Stimulated activated naive CD4-positive, alpha-beta T cell treated with Interleukin-2 at 50 U/mL for 16 hours (primary cell): Measurements from ENCODE around the gene CCT8.

Experiments
- DNase-seq: peaks from one replicate; lab custom pipeline; 2025; lab: John Stamatoyannopoulos, UW

Gene CCT8

GRCh38 chr21:29073222-29074006, at the start of gene CCT8:
Gene CCT8, minus strand, starts transcription at chr21:29073648. Its CDS starts 58 bp downstream, at chr21:29073590.
- DNase-seq = peak; percentile 99

DNA sequence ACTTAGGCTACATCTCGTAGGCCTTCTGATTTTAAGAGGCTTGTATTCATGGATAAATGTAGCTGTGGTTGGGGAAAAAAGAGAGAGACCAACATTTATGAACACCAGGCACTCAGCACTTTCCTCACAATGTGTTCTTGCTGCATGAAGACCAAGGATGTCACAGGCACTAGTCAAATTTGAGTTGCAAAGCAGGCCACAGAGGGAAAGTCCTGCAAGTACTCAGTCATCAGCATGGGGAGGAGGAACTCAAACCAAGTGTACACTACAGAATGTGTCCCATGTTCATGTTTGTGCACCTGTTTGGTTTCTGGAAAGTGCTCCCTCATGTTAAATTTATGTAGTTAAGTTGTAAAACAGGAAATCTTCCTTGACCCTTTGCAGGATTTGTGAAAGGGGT, 48.3 kb upstream of the CCT8 start:
- DNase-seq = no peak

- DNase-seq = no peak
Observed at GRCh38 chr21:29117372-29117955, 44.0 kb upstream of the CCT8 start.

DNA sequence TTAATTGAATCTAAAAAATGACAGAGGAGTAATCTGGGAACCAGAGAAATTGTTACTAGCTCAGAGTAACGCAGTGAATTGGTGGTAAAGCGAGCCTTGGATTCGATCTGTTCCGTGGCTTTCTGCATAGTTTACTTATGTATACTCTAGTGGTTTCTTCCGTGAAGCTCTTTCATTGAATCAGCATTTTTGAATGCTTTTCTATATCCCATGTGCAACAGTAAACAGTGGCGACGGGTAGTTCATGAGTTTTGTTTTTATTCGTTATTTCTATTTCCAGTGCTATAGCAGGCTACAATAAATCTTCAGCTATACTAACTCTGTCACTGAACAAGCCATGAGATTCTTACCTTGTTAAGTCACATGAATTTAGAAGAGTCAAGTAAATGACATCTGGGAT, 42.5 kb upstream of the CCT8 start:
- DNase-seq = no peak

DNA sequence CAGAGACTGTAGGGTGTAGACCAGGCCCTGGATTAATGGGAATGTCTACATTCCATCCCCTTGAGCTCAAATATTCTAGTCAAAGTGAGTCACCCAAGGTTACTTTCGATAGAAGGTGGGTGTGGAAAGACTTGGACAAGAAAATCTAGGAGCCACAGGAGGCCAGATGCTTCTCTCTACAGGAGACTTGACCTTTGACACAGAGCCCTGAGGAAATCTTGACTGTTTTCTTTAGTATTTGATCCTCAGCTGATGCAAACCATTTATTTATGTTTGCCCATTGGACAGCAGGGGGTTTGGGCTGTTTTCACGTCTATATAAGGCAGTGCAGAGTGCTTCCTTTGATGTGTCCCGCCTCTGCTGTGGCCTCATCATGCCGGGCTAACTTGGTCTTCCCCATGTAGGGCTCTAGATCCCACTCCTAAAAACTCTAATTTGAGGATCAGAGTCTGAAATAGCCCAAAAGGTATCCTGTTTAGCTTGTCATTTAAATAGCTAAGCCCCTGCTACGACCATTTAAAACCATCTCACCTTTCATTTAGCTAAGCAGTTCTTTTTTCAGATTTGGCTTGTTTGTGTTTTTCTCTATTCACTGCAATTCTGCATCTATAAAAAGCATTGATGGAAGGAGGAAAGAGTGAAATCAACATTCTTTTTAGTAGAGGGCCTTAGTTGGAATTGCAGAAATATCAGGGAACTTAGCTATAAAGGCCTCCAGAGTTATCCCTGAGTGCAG, 41.5 kb upstream of the CCT8 start:
- no peak for DNase-seq

GRCh38 chr21:29105218-29105617, 31.8 kb upstream of the CCT8 start:
- DNase-seq = no peak

DNA sequence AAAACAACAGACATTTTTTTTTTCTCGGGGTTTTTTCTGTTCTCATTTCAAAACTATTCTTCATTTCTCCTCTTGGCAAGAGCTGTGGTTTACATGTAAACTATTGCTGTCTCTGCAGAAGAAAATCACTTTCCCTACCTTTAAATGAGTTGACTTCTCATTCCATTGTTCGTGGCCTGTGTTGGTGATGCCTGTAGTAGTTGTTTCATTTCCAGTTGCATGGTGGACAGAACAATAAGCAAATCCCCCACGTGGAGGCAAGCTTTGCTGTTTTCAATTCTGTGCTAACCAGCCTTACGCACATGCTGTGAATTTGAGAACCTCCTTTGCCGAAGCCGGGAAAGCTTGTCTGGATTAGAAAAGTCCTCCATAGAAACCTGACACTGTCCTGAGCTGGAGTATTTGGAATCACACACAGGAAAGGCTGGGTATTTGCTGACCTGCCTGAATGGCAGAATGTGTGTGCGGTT, 30.8 kb upstream of the CCT8 start:
- DNase-seq = no peak

DNA sequence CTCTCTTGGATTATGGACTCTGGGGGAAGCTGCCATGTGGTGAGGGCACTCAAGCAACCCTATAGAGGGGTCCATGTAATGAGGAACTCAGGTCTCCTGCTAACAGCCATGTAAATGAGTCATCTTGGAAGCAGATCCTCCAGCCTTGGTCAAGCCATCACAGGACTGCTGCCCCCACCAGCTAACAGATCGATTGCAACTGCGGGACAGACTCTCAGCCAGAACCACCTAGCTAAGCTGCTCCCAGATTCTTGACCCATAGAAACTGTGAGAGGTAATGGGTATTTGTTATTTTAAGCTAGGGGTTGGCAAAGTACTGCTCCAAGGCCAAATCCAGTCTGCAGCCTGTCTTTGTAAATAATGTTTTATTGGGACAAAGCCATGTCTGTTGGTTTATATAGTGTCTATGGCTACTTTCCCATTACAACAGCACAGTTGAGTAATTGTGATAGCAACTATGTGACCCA, 29.4 kb upstream of the CCT8 start:
- no peak for DNase-seq

GRCh38 chr21:29098156-29098555, 24.7 kb upstream of the CCT8 start:
- no peak for DNase-seq

- DNase-seq = no peak
Observed at GRCh38 chr21:29096218-29097015, 23.0 kb upstream of the CCT8 start.

DNA sequence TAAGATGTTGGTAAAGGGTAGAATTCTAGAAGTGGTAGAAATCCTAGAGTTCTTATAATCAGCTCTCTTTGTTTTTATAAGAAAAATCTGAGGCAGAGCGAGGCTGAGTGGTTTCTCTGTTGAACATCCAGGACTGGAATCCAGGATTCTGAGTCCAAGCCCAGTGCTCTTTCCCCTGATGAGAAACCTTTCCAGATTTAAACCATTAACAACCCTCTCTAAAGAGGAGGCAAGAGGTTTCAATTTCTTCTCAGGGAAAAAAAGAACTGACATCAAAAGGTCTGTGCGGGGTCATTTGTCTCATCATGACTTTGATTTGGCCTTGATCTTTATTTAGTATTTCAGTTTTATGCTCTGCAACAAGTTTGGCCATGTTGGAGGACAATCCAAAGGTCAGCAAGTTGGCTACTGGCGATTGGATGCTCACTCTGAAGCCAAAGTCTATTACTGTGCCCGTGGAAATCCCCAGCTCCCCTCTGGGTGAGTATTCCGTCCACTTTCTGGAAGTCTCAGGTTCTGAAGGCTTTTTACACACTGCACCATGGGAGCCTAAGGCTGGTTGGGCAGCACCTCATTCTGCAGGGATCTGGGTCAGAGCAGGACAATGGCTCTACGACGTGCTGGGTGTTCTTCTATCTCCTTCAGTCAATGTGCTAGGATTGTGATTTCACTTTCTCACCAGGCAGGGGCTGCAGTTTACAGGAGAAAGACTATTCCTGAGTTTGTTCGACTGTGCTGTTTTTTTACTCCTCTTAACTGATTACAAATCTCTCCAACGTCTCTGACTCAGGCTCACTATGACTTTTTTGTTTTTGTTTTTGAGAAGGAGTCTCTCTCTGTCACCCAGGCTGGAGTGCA, 18.9 kb upstream of the CCT8 start:
- no peak for DNase-seq

DNA sequence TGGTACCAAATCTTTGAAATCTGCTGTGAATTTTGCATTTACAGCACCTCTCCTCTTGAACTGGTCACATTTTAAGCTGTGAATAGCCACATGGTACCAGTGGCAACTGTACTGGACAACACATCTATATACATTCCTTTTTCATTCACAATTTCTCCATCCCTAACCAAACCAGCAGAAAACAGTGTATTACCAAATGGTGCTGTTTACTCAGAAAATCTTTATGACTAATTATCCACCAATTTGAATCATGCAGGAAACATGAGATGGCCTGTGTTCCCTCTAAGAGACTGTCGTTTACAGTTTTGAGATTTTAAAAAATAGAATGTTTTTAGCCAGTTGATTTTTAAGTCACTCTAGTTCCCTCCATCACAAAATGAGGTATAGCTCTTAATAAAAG, 17.6 kb upstream of the CCT8 start:
- no peak for DNase-seq

- DNase-seq = no peak
Observed at GRCh38 chr21:29085106-29085752, 11.8 kb upstream of the CCT8 start.

GRCh38 chr21:29084372-29084771, 10.9 kb upstream of the CCT8 start:
- DNase-seq = no peak

GRCh38 chr21:29083306-29083705, 9.9 kb upstream of the CCT8 start:
- DNase-seq = no peak

- DNase-seq = no peak
Observed at GRCh38 chr21:29082046-29082815, 8.8 kb upstream of the CCT8 start.

DNA sequence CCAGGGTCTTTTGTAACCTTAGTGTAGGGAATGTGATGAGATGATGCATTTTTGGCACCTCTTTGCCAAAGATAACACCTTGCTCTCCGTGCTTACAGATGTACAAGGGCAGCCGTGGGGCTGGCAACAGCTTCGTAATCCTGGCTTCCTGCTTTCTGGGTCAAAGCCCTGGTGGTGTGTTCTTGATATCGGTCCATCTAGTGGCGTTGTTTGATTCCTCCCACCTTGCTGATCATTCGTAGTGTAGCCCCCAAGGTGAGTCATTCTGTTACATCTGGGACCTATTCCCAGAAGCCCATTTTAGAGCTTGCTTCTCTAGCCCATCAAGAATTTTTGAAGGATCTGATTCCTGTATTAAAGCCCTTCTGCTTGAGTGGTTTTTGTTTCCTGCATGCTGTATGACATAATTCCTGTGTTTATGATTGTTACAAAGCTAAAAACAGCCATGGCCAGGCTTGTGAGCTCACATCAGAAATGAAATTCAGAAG, 7.0 kb upstream of the CCT8 start:
- no peak for DNase-seq

- peak; percentile 21 for DNase-seq
Observed at GRCh38 chr21:29078869-29079767, 5.7 kb upstream of the CCT8 start.
